ENCODE measurements around the gene SLC2A11.
"Not testable (repeated sequence)": the region's sequence is repeated elsewhere in the genome, so short reads cannot be mapped to it uniquely, and the experiment has no call there.

Gene SLC2A11

GRCh38 chr22:23891726-23892125 lies 34.1 kb downstream of the SLC2A11 start:
- no peak for DNase-seq

GRCh38 chr22:23892130-23892529 lies 34.5 kb downstream of the SLC2A11 start:
- no peak for DNase-seq

GRCh38 chr22:23892706-23893105 lies 35.0 kb downstream of the SLC2A11 start:
- DNase-seq, result no peak

GRCh38 chr22:23893121-23893944 lies 35.7 kb downstream of the SLC2A11 start:
- no peak for DNase-seq

GRCh38 chr22:23893945-23894709 lies 36.5 kb downstream of the SLC2A11 start, which contains the start of gene MIF:
MIF (plus strand) TSS chr22:23894383; CDS start chr22:23894475, 92 bp downstream.
- DNase-seq, result peak; percentile 34 to 95 (median 86)

GRCh38 chr22:23894710-23895598 lies 37.3 kb downstream of the SLC2A11 start:
- peak in 9 of 14 donors; percentile 40 to 77 (median 61) for DNase-seq

GRCh38 chr22:23895599-23896144 lies 38.0 kb downstream of the SLC2A11 start:
- DNase-seq, result no peak

GRCh38 chr22:23896166-23896522 lies 38.5 kb downstream of the SLC2A11 start:
- no peak for DNase-seq

- no peak for DNase-seq
Measured at GRCh38 chr22:23896523-23897186, 39.0 kb downstream of the SLC2A11 start.

- DNase-seq, result no peak
Measured at GRCh38 chr22:23897320-23897719, 39.6 kb downstream of the SLC2A11 start.

GRCh38 chr22:23898006-23898974 lies 40.6 kb downstream of the SLC2A11 start:
- peak in 5 of 14 donors; percentile 19 to 35 (median 29) for DNase-seq

GRCh38 chr22:23899042-23899745 lies 41.5 kb downstream of the SLC2A11 start:
- DNase-seq, result no peak

- not testable (repeated sequence) for DNase-seq
Measured at GRCh38 chr22:23900227-23900626, 42.6 kb downstream of the SLC2A11 start.

GRCh38 chr22:23901600-23901999 lies 43.9 kb downstream of the SLC2A11 start:
- no peak for DNase-seq

GRCh38 chr22:23903328-23903971 lies 45.8 kb downstream of the SLC2A11 start:
- no peak for DNase-seq

GRCh38 chr22:23904573-23905254 lies 47.0 kb downstream of the SLC2A11 start:
- DNase-seq, result peak in 11 of 14 donors; percentile 25 to 83 (median 45)

GRCh38 chr22:23906641-23907040 lies 49.0 kb downstream of the SLC2A11 start:
- DNase-seq, result no peak

GRCh38 chr22:23907423-23907822 lies 49.7 kb downstream of the SLC2A11 start:
- DNase-seq, result not testable (repeated sequence)
